ENCODE data around the gene PLPP3.
A peak's percentile ranks its signal among the peaks of the same experiment; 100 is the strongest.

The PLPP3 gene

GRCh38 chr1:56457756-56458375 lies 121.5 kb downstream of the PLPP3 start:
- no peaks in the 10 kb centered on the region for H3K36me3 ChIP-seq
- no peaks in the 10 kb centered on the region for H3K9me3 ChIP-seq
- DNase-seq = no peak
- TF ChIP-seq CTCF (IDR thresholded peaks at IDR 0.05; ENCODE audit: low read depth, low read length) = no peak
- H3K4me3 ChIP-seq (ENCODE audit: low read depth, low read length) = no peak overlapping the region
- peaks cover 3% of the 10 kb centered on the region; the same call in 1 of the 2 replicates for H3K4me1 ChIP-seq
- H3K27me3 ChIP-seq = no peaks in the 10 kb centered on the region

GRCh38 chr1:56456435-56457101 lies 122.8 kb downstream of the PLPP3 start:
- no peak for TF ChIP-seq CTCF (IDR thresholded peaks at IDR 0.05; ENCODE audit: low read depth, low read length)
- Histone ChIP-seq H3K9me3 (no peaks in the 10 kb centered on the region), H3K36me3 (no peaks in the 10 kb centered on the region), H3K4me3 (ENCODE audit: low read depth, low read length) (no peak overlapping the region), H3K4me1 (peaks cover 3% of the 10 kb centered on the region; the same call in 1 of the 2 replicates), H3K27me3 (no peaks in the 10 kb centered on the region)
- no peak for DNase-seq

- Histone ChIP-seq H3K9me3 (no peaks in the 10 kb centered on the region), H3K4me1 (peaks cover 3% of the 10 kb centered on the region; the same call in 1 of the 2 replicates), H3K27me3 (no peaks in the 10 kb centered on the region), H3K4me3 (ENCODE audit: low read depth, low read length) (no peak overlapping the region), H3K36me3 (no peaks in the 10 kb centered on the region)
- no peak for TF ChIP-seq CTCF (IDR thresholded peaks at IDR 0.05; ENCODE audit: low read depth, low read length)
- peak; percentile 10 for DNase-seq
Observed at GRCh38 chr1:56453417-56454078, 125.8 kb downstream of the PLPP3 start.

GRCh38 chr1:56453016-56453415 lies 126.3 kb downstream of the PLPP3 start:
- H3K27me3 ChIP-seq = no peaks in the 10 kb centered on the region
- no peaks in the 10 kb centered on the region for H3K9me3 ChIP-seq
- TF ChIP-seq CTCF (IDR thresholded peaks at IDR 0.05; ENCODE audit: low read depth, low read length) = no peak
- peaks cover 3% of the 10 kb centered on the region; the same call in 1 of the 2 replicates for H3K4me1 ChIP-seq
- DNase-seq = peak; percentile 12
- no peaks in the 10 kb centered on the region for H3K36me3 ChIP-seq
- no peak overlapping the region for H3K4me3 ChIP-seq (ENCODE audit: low read depth, low read length)

- no peak for TF ChIP-seq CTCF (IDR thresholded peaks at IDR 0.05; ENCODE audit: low read depth, low read length)
- no peak for DNase-seq
Observed at GRCh38 chr1:56452027-56453011, 127.0 kb downstream of the PLPP3 start.

More at GRCh38 chr1:56452027-56453011, 127.0 kb downstream of the PLPP3 start:
- H3K4me3 ChIP-seq (ENCODE audit: low read depth, low read length) = no peak overlapping the region
- H3K36me3 ChIP-seq = no peaks in the 10 kb centered on the region
- H3K27me3 ChIP-seq = no peaks in the 10 kb centered on the region
- peaks cover 3% of the 10 kb centered on the region; the same call in 1 of the 2 replicates for H3K4me1 ChIP-seq
- no peaks in the 10 kb centered on the region for H3K9me3 ChIP-seq
